PFSK-1 (cell line): Measurements from ENCODE around the gene NUDT22.

Source experiments
- POLR2AphosphoS5 ChIP-seq: IDR thresholded peaks from 2 replicates; pipeline ENCODE4 v1.6.1; 2012; ENCODE audit warnings: low read depth, mild to moderate bottlenecking, control low read depth, low read length, moderate library complexity
- REST ChIP-seq, 2 experiments: IDR thresholded peaks; 2 replicates each; pipeline versions ENCODE4 v1.6.1 to v1.8.0; 2011 to 2012; ENCODE audit warnings: low read depth in 2 of 2, low read length in 2 of 2, control low read depth in 1 of 2, inconsistent platforms in 1 of 2, mild to moderate bottlenecking in 1 of 2, moderate library complexity in 1 of 2; ENCODE audit not compliant: insufficient read depth in 1 of 2
- SIN3A ChIP-seq: IDR thresholded peaks from 2 replicates; pipeline ENCODE4 v1.6.1; 2012; ENCODE audit warnings: mild to moderate bottlenecking, low read length, moderate library complexity, borderline replicate concordance; ENCODE audit not compliant: insufficient read depth
- TAF1 ChIP-seq: IDR thresholded peaks from 2 replicates; pipeline ENCODE4 v1.6.1; 2012; ENCODE audit warnings: low read length, control low read depth, borderline replicate concordance; ENCODE audit not compliant: insufficient read depth

GRCh38 chr11:64265176-64266160 is 39.4 kb downstream of the NUDT22 start:
- TF ChIP-seq REST (IDR thresholded peaks at IDR 0.05; ENCODE audit: insufficient read depth in 1 of 2, low read depth in 2 of 2, low read length in 2 of 2) (no peak), TAF1 (no peak), POLR2AphosphoS5 (no peak), SIN3A (no peak)
